OCI-LY3 (cell line): ENCODE measurements around the gene INCA1.

ENCODE experiments used
- H2AFZ ChIP-seq: fragments of 200-600, 300-600 bp; shearing (Covaris generic); 2 replicates; pipeline ENCODE4 v1.6.0; 2014; ENCODE audit warnings: antibody characterized with exemption, low read depth, low read length
- H3K27ac ChIP-seq: fragments of 200-600, 300-600 bp; sonication (generic); 2 replicates; pipeline ENCODE4 v1.5.1; 2014; ENCODE audit warnings: mild to moderate bottlenecking, low read length, moderate library complexity, mixed read lengths
- H3K27me3 ChIP-seq: fragments of 200-600, 300-600 bp; sonication (generic); 2 replicates; pipeline ENCODE4 v1.6.1; 2014; ENCODE audit warnings: low read depth, low read length, mixed read lengths
- H3K36me3 ChIP-seq: fragments of 200-600, 300-600 bp; sonication (generic); replicated peaks from 2 replicates; pipeline ENCODE3; 2014; ENCODE audit warnings: low read depth, low read length, mixed read lengths
- H3K4me1 ChIP-seq: fragments of 300-600, 200-600 bp; sonication (generic); 2 replicates; pipeline ENCODE4 v1.6.1; 2014; ENCODE audit warnings: low read length, mixed read lengths
- H3K4me2 ChIP-seq: fragments of 200-600, 300-600 bp; sonication (generic); 2 replicates; pipeline ENCODE4 v1.6.1; 2014; ENCODE audit warnings: low read length, mixed read lengths
- H3K4me3 ChIP-seq: fragments of 300-600, 200-600 bp; sonication (generic); 2 replicates; pipeline ENCODE4 v1.5.1; 2014; ENCODE audit warnings: antibody characterized with exemption, mild to moderate bottlenecking, low read length, moderate library complexity
- H3K79me2 ChIP-seq: fragments of 300-600, 200-600 bp; shearing (Covaris generic); 2 replicates; pipeline ENCODE4 v1.6.1; 2014; ENCODE audit warnings: mild to moderate bottlenecking, low read length, mixed read lengths
- H3K9ac ChIP-seq: fragments of 300-600, 200-600 bp; shearing (Covaris generic); 2 replicates; pipeline ENCODE4 v1.6.0; 2014; ENCODE audit warnings: mild to moderate bottlenecking, low read length, moderate library complexity
- H3K9me3 ChIP-seq: fragments of 200-600, 300-600 bp; shearing (Covaris generic); 2 replicates; pipeline ENCODE4 v1.6.1; 2014; ENCODE audit warnings: low read length, mixed read lengths; ENCODE audit not compliant: insufficient read depth
- H4K20me1 ChIP-seq: fragments of 200-600, 300-600 bp; sonication (generic); 2 replicates; pipeline ENCODE4 v1.6.1; 2016; ENCODE audit warnings: low read length, mixed read lengths; ENCODE audit not compliant: insufficient read depth
- EZH2phosphoT487 ChIP-seq: fragments of 200-600 bp; shearing (Covaris generic); IDR thresholded peaks from 2 replicates; pipeline ENCODE4 v1.6.1; 2018; ENCODE audit warnings: antibody characterized with exemption, mixed run types, low read depth
- TF ChIP-seq, protein P1 (sequence below): fragments of 200-600, 300-600 bp; sonication (generic); IDR thresholded peaks from 2 replicates; pipeline ENCODE4 v1.5.1; 2014; ENCODE audit warnings: antibody characterized with exemption, low read length, low read depth

Gene INCA1

GRCh38 chr17:4944163-4944553 is 53.2 kb downstream of the INCA1 start:
- Histone ChIP-seq H3K4me3 (peak overlapping the region; percentile 99), H3K4me1 (peaks cover 35% of the 10 kb centered on the region), H4K20me1 (peaks cover 30% of the 10 kb centered on the region), H2AFZ (no peak overlapping the region), H3K27ac (peak overlapping the region; percentile 100), H3K27me3 (no peaks in the 10 kb centered on the region), H3K9me3 (no peaks in the 10 kb centered on the region), H3K79me2 (peaks cover 87% of the 10 kb centered on the region), H3K36me3 (peaks cover 54% of the 10 kb centered on the region), H3K4me2 (peak overlapping the region; percentile 98), H3K9ac (peak overlapping the region; percentile 100)
- TF ChIP-seq EZH2phosphoT487, result no peak
- TF ChIP-seq, protein P1, sequence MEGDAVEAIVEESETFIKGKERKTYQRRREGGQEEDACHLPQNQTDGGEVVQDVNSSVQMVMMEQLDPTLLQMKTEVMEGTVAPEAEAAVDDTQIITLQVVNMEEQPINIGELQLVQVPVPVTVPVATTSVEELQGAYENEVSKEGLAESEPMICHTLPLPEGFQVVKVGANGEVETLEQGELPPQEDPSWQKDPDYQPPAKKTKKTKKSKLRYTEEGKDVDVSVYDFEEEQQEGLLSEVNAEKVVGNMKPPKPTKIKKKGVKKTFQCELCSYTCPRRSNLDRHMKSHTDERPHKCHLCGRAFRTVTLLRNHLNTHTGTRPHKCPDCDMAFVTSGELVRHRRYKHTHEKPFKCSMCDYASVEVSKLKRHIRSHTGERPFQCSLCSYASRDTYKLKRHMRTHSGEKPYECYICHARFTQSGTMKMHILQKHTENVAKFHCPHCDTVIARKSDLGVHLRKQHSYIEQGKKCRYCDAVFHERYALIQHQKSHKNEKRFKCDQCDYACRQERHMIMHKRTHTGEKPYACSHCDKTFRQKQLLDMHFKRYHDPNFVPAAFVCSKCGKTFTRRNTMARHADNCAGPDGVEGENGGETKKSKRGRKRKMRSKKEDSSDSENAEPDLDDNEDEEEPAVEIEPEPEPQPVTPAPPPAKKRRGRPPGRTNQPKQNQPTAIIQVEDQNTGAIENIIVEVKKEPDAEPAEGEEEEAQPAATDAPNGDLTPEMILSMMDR, result no peak

GRCh38 chr17:4942760-4943508 is 54.4 kb downstream of the INCA1 start:
- H3K27me3 ChIP-seq, result no peaks in the 10 kb centered on the region
- H3K9me3 ChIP-seq, result no peaks in the 10 kb centered on the region
- peaks cover 30% of the 10 kb centered on the region for H4K20me1 ChIP-seq
- H2AFZ ChIP-seq, result no peak overlapping the region
- no peak overlapping the region for H3K9ac ChIP-seq
- peaks cover 93% of the 10 kb centered on the region for H3K79me2 ChIP-seq
- H3K27ac ChIP-seq, result 0 out of 2 replicates have a peak overlapping the region, but pooled peaks have one; percentile 100
- no peak for TF ChIP-seq EZH2phosphoT487
- TF ChIP-seq, protein P1, result no peak
- H3K4me2 ChIP-seq, result no peak overlapping the region
- H3K4me3 ChIP-seq, result no peak overlapping the region
- peaks cover 41% of the 10 kb centered on the region for H3K4me1 ChIP-seq
- peaks cover 58% of the 10 kb centered on the region for H3K36me3 ChIP-seq

DNA sequence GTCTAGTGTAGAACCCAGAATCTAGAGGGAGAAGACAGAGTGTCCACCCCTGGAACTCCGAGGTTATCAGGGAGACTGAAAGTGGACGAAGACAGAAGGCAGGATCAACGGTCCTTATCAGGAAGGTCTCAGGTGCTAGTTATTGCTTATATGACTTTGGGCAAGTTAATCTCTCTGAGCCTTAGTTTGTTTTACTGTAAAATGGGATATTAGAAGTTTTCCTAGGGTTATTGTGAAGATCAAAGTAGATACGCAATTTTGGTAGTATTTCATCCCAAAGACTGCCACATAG is 56.1 kb downstream of the INCA1 start:
- Histone ChIP-seq H3K36me3 (peaks cover 48% of the 10 kb centered on the region), H3K79me2 (peaks cover 76% of the 10 kb centered on the region), H3K4me1 (peaks cover 41% of the 10 kb centered on the region)

DNA sequence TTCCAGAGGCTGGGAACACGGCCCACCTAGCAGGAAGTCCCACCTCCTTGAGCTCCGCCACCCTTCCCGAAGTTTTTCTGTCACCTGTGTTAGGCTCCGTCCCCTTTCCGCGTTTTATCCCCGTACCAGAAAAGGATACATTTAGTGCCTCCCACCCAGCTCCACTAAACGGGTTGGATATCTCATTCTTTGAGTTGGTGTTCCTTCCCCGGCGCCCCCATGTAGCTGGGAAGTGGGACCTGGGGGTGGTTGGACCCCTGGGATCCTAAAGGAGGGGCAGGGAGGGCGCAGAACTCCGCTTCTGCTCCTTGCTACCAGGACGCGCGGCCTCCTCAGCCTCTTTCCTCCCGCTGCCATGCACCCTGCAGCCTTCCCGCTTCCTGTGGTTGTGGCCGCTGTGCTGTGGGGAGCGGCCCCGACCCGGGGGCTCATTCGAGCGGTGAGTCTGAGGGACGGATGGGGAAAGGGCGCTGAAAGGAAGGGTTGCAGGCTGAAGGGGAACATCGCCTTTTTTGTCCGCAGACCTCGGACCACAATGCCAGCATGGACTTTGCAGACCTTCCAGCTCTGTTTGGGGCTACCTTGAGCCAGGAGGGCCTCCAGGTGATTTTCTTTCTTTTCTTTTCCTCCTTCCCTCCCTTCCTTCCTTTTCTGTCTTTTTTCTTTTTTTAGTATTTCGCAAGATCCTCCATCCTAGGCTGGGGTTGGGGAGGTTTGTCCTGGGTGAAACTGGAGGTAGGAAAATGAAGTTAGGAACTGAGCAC is 56.6 kb downstream of the INCA1 start:
- Histone ChIP-seq H3K9me3 (no peaks in the 10 kb centered on the region), H3K4me2 (peak overlapping the region; percentile 96), H3K36me3 (peaks cover 43% of the 10 kb centered on the region), H3K27ac (peak overlapping the region; percentile 90), H4K20me1 (peaks cover 19% of the 10 kb centered on the region), H3K79me2 (peaks cover 71% of the 10 kb centered on the region), H3K4me1 (peaks cover 35% of the 10 kb centered on the region), H3K27me3 (no peaks in the 10 kb centered on the region), H3K9ac (peak overlapping the region; percentile 97), H3K4me3 (peak overlapping the region; percentile 98), H2AFZ (peak overlapping the region; percentile 18; the same call in 1 of the 2 replicates)
- TF ChIP-seq, protein P1, result no peak
- TF ChIP-seq EZH2phosphoT487, result no peak

More for the DNA sequence above, 56.1 kb downstream of the INCA1 start:
- TF ChIP-seq, protein P1, result no peak
- no peak for TF ChIP-seq EZH2phosphoT487
- peak overlapping the region; percentile 97 for H3K9ac ChIP-seq
- no peak overlapping the region for H2AFZ ChIP-seq
- peak overlapping the region; percentile 96 for H3K4me2 ChIP-seq
- H4K20me1 ChIP-seq, result peaks cover 23% of the 10 kb centered on the region
- H3K4me3 ChIP-seq, result peak overlapping the region; percentile 98
- no peaks in the 10 kb centered on the region for H3K9me3 ChIP-seq
- H3K27ac ChIP-seq, result peak overlapping the region; percentile 90
- no peaks in the 10 kb centered on the region for H3K27me3 ChIP-seq
